K562 (cell line): Measurements from ENCODE around the gene WDR81. TPM values are rescaled to one million over a fixed set of nuclear protein-coding genes. Genes with fewer than 3 reads are reported as not detected.
A peak's percentile ranks its signal among the peaks of the same experiment; 100 is the strongest.

ENCODE experiments used
- ATAC-seq: fragments of 200-7000 bp; cut with Tn5 transposase; 3 replicates; pipeline ENCODE4 v1.9.1; 2020; ENCODE audit warnings: moderate library complexity
- BruUV-seq: library from RNA; stranded (reverse); fragments of 400-500 nt; replicated peaks from 2 replicates; lab custom pipeline; 2021; lab: Mats Ljungman, UMichigan
- CTCF ChIA-PET: fragments of 300-600 bp; formaldehyde crosslinking; extraction: SDS; loops from one replicate; lab custom pipeline; 2021; ENCODE audit warnings: low intra/inter-chr PET ratio; lab: Yijun Ruan, JAX
- POLR2A ChIA-PET: fragments of 300-600, 350-650 bp; sonication (Branson Sonifier 250); formaldehyde crosslinking; extraction: SDS; loops from one replicate; lab custom pipeline; 2021; ENCODE audit warnings: antibody characterized with exemption, inconsistent platforms; lab: Yijun Ruan, JAX
- DNase-seq, 4 experiments: peaks; one replicate each; pipeline versions ENCODE4 v3.0.0 to v3.0.0-alpha.2; 2011 to 2018; ENCODE audit warnings: low spot score in 3 of 4, mixed read lengths in 3 of 4; ENCODE audit errors: extremely low read depth in 1 of 4
- FAIRE-seq: peaks from 2 replicates; lab custom pipeline; 2011; peaks lifted over from hg19 to GRCh38; lab: Jason Lieb, UNC
- H2AFZ ChIP-seq: 2 replicates; pipeline ENCODE4 v1.6.0; 2011; ENCODE audit warnings: low read depth, low read length, control low read depth, inconsistent platforms
- H3K27ac ChIP-seq: fragments of 200-600 bp; 3 replicates; pipeline ENCODE4 v1.8.0; 2011; ENCODE audit warnings: low read depth, mild to moderate bottlenecking, control low read depth, inconsistent platforms, low read length, moderate library complexity, mixed read lengths; ENCODE audit errors: extremely low read depth
- H3K27me3 ChIP-seq, 2 experiments: fragments of 300-600 bp in 1 of 2; 2 replicates in 1 of 2; 3 replicates in 1 of 2; pipeline versions ENCODE4 v1.6.0 to v1.8.0; 2011; ENCODE audit warnings: inconsistent platforms in 2 of 2, low read length in 2 of 2, mild to moderate bottlenecking in 1 of 2, mixed read lengths in 1 of 2, moderate library complexity in 1 of 2; ENCODE audit not compliant: control insufficient read depth in 2 of 2, insufficient read depth in 2 of 2
- H3K36me3 ChIP-seq: fragments of 300-600 bp; 3 replicates; pipeline ENCODE4 v1.8.0; 2011; ENCODE audit warnings: mild to moderate bottlenecking, low read length, inconsistent platforms; ENCODE audit not compliant: control insufficient read depth, insufficient read depth
- H3K4me1 ChIP-seq, 2 experiments: fragments of 200-600 bp in 1 of 2; replicated peaks in 1 of 2; 2 replicates in 1 of 2; 3 replicates in 1 of 2; pipeline versions ENCODE4 v1.5.1 to v1.8.0; 2011; ENCODE audit warnings: inconsistent platforms in 2 of 2, low read length in 2 of 2, mild to moderate bottlenecking in 1 of 2, mixed read lengths in 1 of 2, moderate library complexity in 1 of 2; ENCODE audit not compliant: control insufficient read depth in 2 of 2, insufficient read depth in 2 of 2
- H3K4me2 ChIP-seq: 2 replicates; pipeline ENCODE4 v1.6.1; 2011; ENCODE audit warnings: low read length, control low read depth, inconsistent platforms, mixed read lengths; ENCODE audit not compliant: insufficient read depth
- H3K4me3 ChIP-seq: fragments of 200-600 bp; sonication (generic), shearing (Covaris generic); 2 replicates; pipeline ENCODE4 v1.5.1; 2016; ENCODE audit warnings: control low read depth, inconsistent platforms
- H3K79me2 ChIP-seq: fragments of 200-600 bp; 3 replicates; pipeline ENCODE4 v1.8.0; 2011; ENCODE audit warnings: low read length, inconsistent platforms; ENCODE audit not compliant: control insufficient read depth, insufficient read depth
- H3K9ac ChIP-seq, 2 experiments: 2 replicates each; pipeline versions ENCODE4 v1.6.0 to v1.6.1; 2011; ENCODE audit warnings: low read depth in 2 of 2, low read length in 2 of 2, control low read depth in 1 of 2, inconsistent platforms in 1 of 2, mild to moderate bottlenecking in 1 of 2, mixed read lengths in 1 of 2; ENCODE audit not compliant: insufficient read depth in 1 of 2
- H3K9me1 ChIP-seq: one replicate; pipeline ENCODE4 v1.6.0; 2011; ENCODE audit warnings: inconsistent platforms, mild to moderate bottlenecking, low read length, moderate library complexity; ENCODE audit not compliant: control insufficient read depth, insufficient read depth
- H3K9me3 ChIP-seq: replicated peaks from 2 replicates; pipeline ENCODE4 v1.5.1; 2011; ENCODE audit warnings: low read depth, low read length, inconsistent platforms; ENCODE audit not compliant: control insufficient read depth, insufficient read depth
- H4K20me1 ChIP-seq: replicated peaks from 2 replicates; pipeline ENCODE4 v1.6.1; 2011; ENCODE audit warnings: low read length, inconsistent platforms, mixed read lengths; ENCODE audit not compliant: control insufficient read depth, insufficient read depth
- BRCA1 ChIP-seq, 2 experiments: fragments of 450-650 bp in 1 of 2; sonication (generic) in 1 of 2; formaldehyde crosslinking in 1 of 2; IDR thresholded peaks; 2 replicates each; pipeline versions ENCODE4 v1.5.0 to v1.6.1; 2017 to 2020; ENCODE audit warnings: mild to moderate bottlenecking in 1 of 2, missing genetic modification reagents in 1 of 2
- BRF1 ChIP-seq: IDR thresholded peaks from 3 replicates; pipeline ENCODE4 v1.6.1; 2011; ENCODE audit warnings: borderline replicate concordance, mild to moderate bottlenecking; ENCODE audit not compliant: insufficient read length; ENCODE audit errors: extremely low read depth
- C11orf30 ChIP-seq: fragments of 450-650 bp; IDR thresholded peaks from 2 replicates; pipeline ENCODE4 v1.6.1; 2016; ENCODE audit warnings: low read depth, mild to moderate bottlenecking
- EGR1 ChIP-seq: fragments of 450-650 bp; conservative IDR thresholded peaks from 2 replicates; pipeline ENCODE4 v1.6.1; 2017; ENCODE audit warnings: mild to moderate bottlenecking
- FOXJ3 ChIP-seq: sonication (generic); formaldehyde crosslinking; IDR thresholded peaks from 2 replicates; pipeline ENCODE4 v1.4.0; 2020; ENCODE audit warnings: mild to moderate bottlenecking, missing genetic modification reagents
- FOXK2 ChIP-seq, 2 experiments: fragments of 450-650 bp; IDR thresholded peaks in 1 of 2; conservative IDR thresholded peaks in 1 of 2; 2 replicates each; pipeline ENCODE4 v1.6.1; 2016; ENCODE audit warnings: low read depth in 2 of 2, mild to moderate bottlenecking in 1 of 2
- MAFF ChIP-seq: IDR thresholded peaks from 2 replicates; pipeline ENCODE4 v1.6.1; 2012; ENCODE audit warnings: low read length, improper control_type of control experiment
- MYC ChIP-seq, 2 experiments: fragments of 250-450 bp in 1 of 2; sonication (Bioruptor Pico) in 1 of 2; IDR thresholded peaks; 2 replicates each; pipeline versions ENCODE4 v1.5.1 to v1.6.1; 2012 to 2021; ENCODE audit warnings: low read depth in 2 of 2, borderline replicate concordance in 1 of 2, improper control_type of control experiment in 1 of 2, low read length in 1 of 2, mild to moderate bottlenecking in 1 of 2, moderate library complexity in 1 of 2
- NFE2 ChIP-seq: IDR thresholded peaks from 2 replicates; pipeline ENCODE4 v1.6.1; 2014; ENCODE audit warnings: antibody characterized with exemption, low read depth
- PHF8 ChIP-seq: fragments of 200-600 bp; sonication (generic); IDR thresholded peaks from 2 replicates; pipeline ENCODE4 v1.6.1; 2012; ENCODE audit warnings: mixed run types, mild to moderate bottlenecking, inconsistent platforms, low read length, moderate library complexity, borderline replicate concordance
- PML ChIP-seq: IDR thresholded peaks from 2 replicates; pipeline ENCODE4 v1.6.1; 2012; ENCODE audit warnings: low read length, inconsistent platforms
- POLR2B ChIP-seq: fragments of 450-650 bp; IDR thresholded peaks from 2 replicates; pipeline ENCODE4 v1.6.1; 2018; ENCODE audit warnings: low read depth; ENCODE audit not compliant: partially characterized antibody
- YY1 ChIP-seq, 3 experiments: IDR thresholded peaks; 2 replicates each; pipeline ENCODE4 v1.6.1; 2011; ENCODE audit warnings: low read length in 2 of 3, mild to moderate bottlenecking in 2 of 3, moderate library complexity in 2 of 3, borderline replicate concordance in 1 of 3, control low read depth in 1 of 3, low read depth in 1 of 3; ENCODE audit not compliant: insufficient read depth in 3 of 3, insufficient replicate concordance in 2 of 3, control insufficient read depth in 1 of 3, insufficient read length in 1 of 3; ENCODE audit errors: extremely low read depth in 1 of 3
- ZBTB2 ChIP-seq: fragments of 450-650 bp; IDR thresholded peaks from 2 replicates; pipeline ENCODE4 v1.6.1; 2016; ENCODE audit warnings: antibody characterized with exemption
- ZBTB7A ChIP-seq: IDR thresholded peaks from 2 replicates; pipeline ENCODE4 v1.6.1; 2011; ENCODE audit warnings: low read depth, mild to moderate bottlenecking, low read length, moderate library complexity, borderline replicate concordance; ENCODE audit not compliant: control insufficient read depth
- ZFPM2 ChIP-seq: fragments of 250-450 bp; sonication (Bioruptor Pico); IDR thresholded peaks from 2 replicates; pipeline ENCODE4 v1.5.1; 2022; ENCODE audit warnings: mild to moderate bottlenecking
- WGBS: fragments of 100-300 bp; shearing (Covaris generic); methylation state at CpG from one replicate; pipeline ENCODE4 v1.1.6; 2016; ENCODE audit warnings: low coverage, mixed read lengths; ENCODE audit not compliant: insufficient coverage; ENCODE audit errors: missing lambda C conversion rate; 5-methylcytosine and 5-hydroxymethylcytosine counted together
- in situ Hi-C: fragments of 300-500 bp; cut with MboI; formaldehyde crosslinking; loops from 4 replicates; pipeline ENCODE4 v1.15.0; 2018; ENCODE audit warnings: inconsistent platforms, mixed read lengths
- intact Hi-C: fragments of 100-400 bp; cut with micrococcal nuclease; formaldehyde crosslinking; loops from 2 replicates; pipeline ENCODE4 v1.14.2; 2022
- polyA plus RNA-seq, 8 experiments: library from polyadenylated mRNA; depleted of rRNA in 4 of 8; stranded (reverse) in 5 of 8; unstranded in 3 of 8; fragments of >200 nt; fragmentation: Nextera tagmentation in 2 of 8; fragmentation: Illumina TruSeq in 1 of 8; extraction: Ambion mirVana in 2 of 8; extraction: Trizol in 1 of 8; gene quantifications; 2 replicates each; pipeline versions ENCODE4 v1.2.1 to v1.2.3, GENCODE V29; 2011 to 2014; ENCODE audit warnings: inconsistent platforms in 1 of 8, missing spikeins in 1 of 8
- total RNA-seq, 7 experiments: library from RNA; depleted of rRNA in 6 of 7; stranded (reverse); fragments of >200 nt in 6 of 7; fragmentation: Illumina TruSeq in 2 of 7; extraction: Trizol in 2 of 7; gene quantifications; 2 replicates each; pipeline versions ENCODE4 v1.2.1 to v1.2.3, GENCODE V29; 2011 to 2021; ENCODE audit warnings: low replicate concordance in 1 of 7
- TF ChIP-seq, protein P1 (sequence below): IDR thresholded peaks from 2 replicates; pipeline ENCODE4 v1.6.1; 2011; ENCODE audit warnings: borderline replicate concordance, low read depth, mild to moderate bottlenecking, moderate library complexity, low read length; ENCODE audit not compliant: insufficient read depth, poor library complexity, severe bottlenecking

Gene WDR81
- total and polyA plus RNA-seq, 9 of the 15 experiments (the other 6 are each of a cell fraction or from before 2014, with no cell fraction given) = 0.01 to 17.1 (median 3.3) TPM

DNA sequence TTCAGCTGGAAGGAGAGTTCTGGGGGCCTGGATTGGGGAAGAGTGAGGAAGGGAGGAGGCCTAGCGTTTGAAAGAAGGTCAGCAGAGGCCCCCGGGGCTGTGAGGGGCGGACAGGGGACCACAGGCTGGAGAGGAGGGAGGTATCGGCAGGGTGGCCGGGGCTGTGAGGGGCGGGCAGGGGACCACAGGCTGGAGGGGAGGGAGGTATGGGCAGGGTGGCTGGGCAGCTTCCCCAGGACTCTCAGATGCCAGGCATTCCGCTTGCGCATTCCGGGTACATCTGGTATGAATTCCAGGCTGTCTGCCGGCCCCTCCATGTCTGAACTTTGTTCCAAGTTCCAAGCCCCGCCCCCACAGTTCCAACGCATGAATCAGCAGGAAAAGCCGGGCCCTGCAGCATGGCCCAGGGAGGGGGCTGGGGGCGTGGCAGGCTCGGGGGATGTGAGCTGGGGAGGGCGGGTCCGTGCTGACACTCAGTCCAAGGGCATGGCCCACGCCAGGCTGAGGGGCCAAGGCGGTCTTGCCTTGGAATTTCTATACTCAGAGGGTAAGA, 10.0 kb upstream of the WDR81 start:
- H3K36me3 ChIP-seq = peaks cover 25% of the 10 kb centered on the region; the same call in 2 of the 3 replicates
- peak overlapping the region; percentile 88 for H3K27ac ChIP-seq
- 0 out of 2 replicates have a peak, but pooled peaks cover 3% of the 10 kb centered on the region for H4K20me1 ChIP-seq
- intact Hi-C loops = no loop called here
- peaks cover 44 to 67% of the 10 kb centered on the region in 2 experiments for H3K4me1 ChIP-seq
- peak overlapping the region; percentile 70 to 90 for H3K9ac ChIP-seq
- no peaks in the 10 kb centered on the region for H3K9me1 ChIP-seq
- ChIA-PET POLR2A (interaction anchor here (0.6 to 3.8 kb wide), 9 partner anchors 9 to 1826 kb away, joined by 3 to 15 read pairs (median 3); partner anchors contain the start of gene RILP), CTCF (interaction anchor here (1.2 kb wide), 1 partner anchor 151 kb away, joined by 3 read pairs; no protein-coding TSS in a partner anchor)
- no TSS peak for BruUV-seq
- in situ Hi-C loops = loop anchor here (5.0 to 10.0 kb wide), 2 partner anchors 42 to 320 kb away; partner anchors contain the start of gene DPH1
- peaks cover 44% of the 10 kb centered on the region for H3K79me2 ChIP-seq
- peak overlapping the region; percentile 53 for H2AFZ ChIP-seq
- peak overlapping the region; percentile 85 for H3K4me3 ChIP-seq
- H3K4me2 ChIP-seq = peak overlapping the region; percentile 89
- FAIRE-seq = no peak
- DNase-seq = peak; percentile 59 to 94 (median 72)
- no peaks in the 10 kb centered on the region for H3K27me3 ChIP-seq
- 0% methylated on average over 3 of the region's 19 CpGs for WGBS
- ATAC-seq = peak; percentile 55
- no peaks in the 10 kb centered on the region for H3K9me3 ChIP-seq
- TF ChIP-seq C11orf30 (peak; percentile 89), NFE2 (peak; percentile 95), ZFPM2 (CRISPR knock-in tag) (no peak), MYC (IDR thresholded peaks at IDR 0.05; ENCODE audit: low read depth, low read length) (peak; percentile 53; the same call in 1 of the 2 replicates), MYC (CRISPR knock-in tag; IDR thresholded peaks at IDR 0.05; ENCODE audit: borderline replicate concordance, low read depth) (no peak), YY1 (IDR thresholded peaks at IDR 0.05; ENCODE audit: borderline replicate concordance in 1 of 3, control insufficient read depth in 1 of 3, extremely low read depth in 1 of 3, insufficient read depth in 3 of 3, insufficient read length in 1 of 3, insufficient replicate concordance in 2 of 3, low read depth in 1 of 3, low read length in 2 of 3) (peak in 1 of 3 experiments; percentile 54), ZBTB7A (peak; percentile 57; the same call in 1 of the 2 replicates), MAFF (peak; percentile 27; the same call in 1 of the 2 replicates), PML (0 out of 2 replicates have a peak, but pooled peaks have one; percentile 21), EGR1 (peak; percentile 29; the same call in 1 of the 2 replicates), BRCA1 (IDR thresholded peaks at IDR 0.05) (no peak), BRCA1 (CRISPR knock-in tag; IDR thresholded peaks at IDR 0.05) (no peak), PHF8 (peak; percentile 20; the same call in 1 of the 2 replicates), BRF1 (no peak), POLR2B (peak; percentile 47), ZBTB2 (no peak), FOXJ3 (CRISPR knock-in tag) (no peak), FOXK2 (conservative IDR thresholded peaks at IDR 0.05 in 1 of 2, IDR thresholded peaks at IDR 0.05 in 1 of 2; ENCODE audit: low read depth in 2 of 2) (peak in 1 of 2 experiments; percentile 33; a peak in 2 of 4 replicates)
- TF ChIP-seq, protein P1, sequence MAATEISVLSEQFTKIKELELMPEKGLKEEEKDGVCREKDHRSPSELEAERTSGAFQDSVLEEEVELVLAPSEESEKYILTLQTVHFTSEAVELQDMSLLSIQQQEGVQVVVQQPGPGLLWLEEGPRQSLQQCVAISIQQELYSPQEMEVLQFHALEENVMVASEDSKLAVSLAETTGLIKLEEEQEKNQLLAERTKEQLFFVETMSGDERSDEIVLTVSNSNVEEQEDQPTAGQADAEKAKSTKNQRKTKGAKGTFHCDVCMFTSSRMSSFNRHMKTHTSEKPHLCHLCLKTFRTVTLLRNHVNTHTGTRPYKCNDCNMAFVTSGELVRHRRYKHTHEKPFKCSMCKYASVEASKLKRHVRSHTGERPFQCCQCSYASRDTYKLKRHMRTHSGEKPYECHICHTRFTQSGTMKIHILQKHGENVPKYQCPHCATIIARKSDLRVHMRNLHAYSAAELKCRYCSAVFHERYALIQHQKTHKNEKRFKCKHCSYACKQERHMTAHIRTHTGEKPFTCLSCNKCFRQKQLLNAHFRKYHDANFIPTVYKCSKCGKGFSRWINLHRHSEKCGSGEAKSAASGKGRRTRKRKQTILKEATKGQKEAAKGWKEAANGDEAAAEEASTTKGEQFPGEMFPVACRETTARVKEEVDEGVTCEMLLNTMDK = no peak
